GM18520 (cell line): Measurements from ENCODE around the gene PHLDA2.
"Not testable (repeated sequence)": the region's sequence is repeated elsewhere in the genome, so short reads cannot be mapped to it uniquely, and the experiment has no call there.

ENCODE experiments used
- ATAC-seq: cut with Tn5 transposase; IDR thresholded peaks from one replicate; pipeline ENCODE4 v1.9.1; 2021; ENCODE audit not compliant: unreplicated experiment

PHLDA2 gene

DNA sequence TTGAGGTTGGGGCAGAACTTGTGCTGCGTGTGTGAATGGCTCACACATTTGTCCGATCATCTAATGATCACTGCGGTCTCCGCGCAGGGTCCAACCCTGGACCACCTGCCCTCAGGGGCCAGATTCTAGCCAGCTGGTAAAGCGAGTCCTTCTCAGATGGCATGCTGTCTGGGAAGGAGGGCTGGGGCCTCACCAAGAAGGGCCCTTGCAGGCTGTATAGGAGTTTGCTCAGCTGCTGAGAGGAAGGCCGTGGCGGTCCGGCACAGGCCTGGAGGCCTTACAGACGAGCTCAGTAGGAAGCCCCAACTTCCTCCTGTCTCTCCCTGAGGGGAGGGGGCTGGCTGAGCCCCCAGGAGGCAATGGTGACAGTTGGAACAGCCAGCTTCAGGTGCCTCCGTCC, 13.7 kb downstream of the PHLDA2 start:
- no peak for ATAC-seq

DNA sequence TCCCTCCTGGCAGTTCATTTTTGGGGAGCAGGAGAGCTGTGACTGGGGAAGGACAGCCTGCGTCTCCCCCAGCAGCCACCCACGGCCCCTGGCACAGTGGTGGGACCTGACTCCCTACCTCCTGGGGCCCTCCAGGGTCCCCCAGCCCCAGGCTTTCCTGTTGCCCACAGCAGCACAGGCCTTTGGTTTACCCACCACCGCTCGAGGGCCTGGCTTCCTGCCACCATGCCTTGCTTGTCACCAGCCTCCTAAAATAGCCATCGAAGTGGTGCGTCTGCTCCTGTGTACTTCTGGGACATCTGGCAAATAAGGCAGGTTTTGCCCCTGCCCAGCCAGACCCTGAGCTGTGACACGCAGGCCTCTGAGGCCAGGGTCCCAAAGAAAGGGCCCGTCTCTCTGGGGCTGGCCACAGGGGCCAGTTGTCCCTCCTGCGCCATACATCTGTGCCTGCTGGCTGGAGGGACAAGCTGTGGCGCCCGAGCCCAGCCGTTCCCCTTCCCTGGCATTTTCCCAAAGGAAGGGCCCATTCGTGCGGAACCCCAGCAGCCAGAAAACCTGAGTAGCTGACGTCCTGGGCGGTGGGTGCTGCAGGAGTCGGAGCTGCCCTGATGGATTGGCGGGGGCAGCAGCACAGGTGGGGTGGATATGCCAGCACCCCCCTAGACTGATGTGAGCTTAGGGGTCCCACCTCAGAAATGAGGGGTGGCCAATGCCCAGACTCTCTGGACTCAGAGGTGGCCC, 14.6 kb downstream of the PHLDA2 start:
- no peak for ATAC-seq

DNA sequence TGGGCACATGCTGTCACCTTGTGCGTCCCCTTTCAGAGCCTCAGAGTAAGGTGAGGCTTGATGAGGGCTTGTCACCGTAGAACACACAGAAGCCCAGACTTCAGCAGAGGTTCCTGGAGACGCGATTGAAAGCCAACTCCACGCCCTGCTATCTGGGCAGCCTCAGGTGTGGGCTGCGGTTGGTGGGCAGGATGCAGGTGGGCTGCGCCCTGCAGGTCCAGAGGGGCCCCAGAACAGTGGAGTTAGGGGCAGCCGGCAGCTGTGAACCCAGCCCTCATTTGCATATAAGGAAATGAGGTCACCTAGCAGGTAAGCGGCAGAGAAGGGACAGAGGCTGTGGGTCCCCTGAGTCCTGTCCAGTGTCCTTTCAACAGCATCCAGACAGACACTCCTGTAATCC, 15.4 kb downstream of the PHLDA2 start:
- ATAC-seq, result no peak

DNA sequence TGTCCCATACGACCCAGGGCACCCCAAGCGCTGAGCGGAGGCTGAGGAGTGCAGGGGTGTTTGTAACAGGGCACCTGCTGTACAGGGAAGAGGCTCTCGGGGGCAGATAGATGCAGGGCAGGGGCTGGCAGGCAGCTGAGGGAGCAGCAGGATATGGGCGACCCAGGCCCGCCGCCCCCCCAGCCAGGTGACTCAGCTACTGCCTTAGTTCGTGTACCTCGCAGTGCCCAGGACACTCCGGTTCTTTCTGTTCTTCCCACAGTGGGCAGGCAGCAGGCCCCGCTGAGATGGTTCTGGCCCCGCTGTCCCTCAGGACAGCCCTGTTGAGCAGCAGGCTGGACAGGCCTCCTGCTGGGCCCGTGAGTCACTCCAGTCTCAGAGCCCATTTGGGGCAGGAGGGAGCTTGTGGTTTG, 16.2 kb downstream of the PHLDA2 start:
- no peak for ATAC-seq

DNA sequence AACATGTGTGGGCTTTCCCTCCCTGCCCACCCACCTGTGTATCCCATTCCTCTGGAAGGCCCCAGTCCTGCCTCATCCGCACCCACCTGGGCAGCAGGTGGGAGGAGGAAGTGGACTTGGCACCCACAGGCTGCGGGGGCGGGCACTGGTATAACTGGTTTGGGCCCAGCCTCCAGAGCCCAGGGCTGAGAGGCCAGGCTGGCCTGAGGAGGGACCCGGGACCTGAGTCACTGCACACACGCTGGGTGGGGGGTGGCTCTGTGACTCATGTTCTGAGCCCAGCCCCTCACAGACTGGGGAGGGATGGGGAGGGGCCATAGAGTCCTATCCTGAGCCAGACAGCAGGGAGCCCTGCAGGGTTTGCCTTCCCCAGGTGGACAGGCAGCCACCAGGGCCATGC, 16.7 kb downstream of the PHLDA2 start:
- ATAC-seq, result no peak

DNA sequence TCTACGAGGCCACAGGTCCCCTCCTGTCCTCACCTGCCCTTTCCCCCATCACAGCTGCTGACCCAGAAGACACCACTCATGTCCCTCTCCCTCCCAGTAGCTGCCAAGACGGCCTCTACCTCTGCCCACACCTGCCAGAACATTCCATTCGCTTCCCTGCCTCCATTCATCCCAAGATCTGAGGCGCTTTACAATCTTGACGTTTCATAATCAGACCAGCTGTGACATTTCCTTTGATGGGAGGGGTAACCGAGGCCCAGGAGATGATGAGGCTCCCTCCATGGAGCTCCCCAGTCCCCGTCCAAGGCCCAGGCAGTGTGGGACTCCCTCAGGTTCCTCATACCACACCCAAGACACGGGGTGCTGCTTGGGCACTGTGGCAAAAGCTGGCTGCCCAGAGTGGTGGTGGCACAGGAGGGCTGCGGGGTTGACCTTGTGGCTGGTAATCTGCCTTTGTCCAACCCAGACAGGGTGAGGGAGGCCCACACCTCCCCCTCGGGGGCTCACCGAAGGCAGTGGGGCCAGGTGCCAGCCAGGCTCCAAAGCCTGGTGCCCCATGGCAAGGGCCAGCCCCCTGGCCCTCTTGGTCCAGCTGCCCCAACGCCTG, 17.3 kb downstream of the PHLDA2 start:
- no peak for ATAC-seq

DNA sequence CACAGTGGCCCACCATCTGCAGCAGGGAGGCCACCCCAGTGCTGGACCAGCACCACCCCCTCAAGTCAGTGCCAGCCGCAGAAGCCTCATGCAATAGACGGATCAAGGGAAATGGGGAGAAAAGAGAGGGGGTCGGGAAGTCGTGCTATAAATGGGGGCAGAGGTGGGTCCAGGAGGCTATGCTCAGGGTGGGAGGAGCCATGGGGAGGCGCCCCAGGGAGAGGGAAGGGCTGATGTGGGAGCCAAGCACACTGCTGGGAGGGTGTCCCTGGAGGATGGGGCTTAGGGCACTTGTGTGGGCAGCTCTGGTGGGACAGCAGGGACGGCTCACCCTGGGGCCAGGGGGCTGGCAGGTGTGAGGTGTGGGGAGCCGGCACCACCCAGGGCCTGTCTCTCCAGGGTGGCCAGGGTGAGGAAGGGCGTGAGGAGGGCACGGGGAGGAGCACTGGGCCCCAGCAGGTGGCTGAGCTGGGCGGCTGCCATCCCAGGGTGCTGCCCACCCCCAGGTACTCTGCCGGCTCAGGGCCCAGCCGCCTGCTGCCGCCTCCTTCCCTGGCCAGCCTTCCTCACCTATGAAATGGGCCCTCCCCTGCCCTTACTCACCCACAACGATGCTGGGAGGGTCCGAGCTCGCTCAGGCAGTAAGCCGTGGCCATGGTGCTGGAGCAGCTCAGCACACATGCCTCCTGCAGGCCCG, 18.0 kb downstream of the PHLDA2 start:
- no peak for ATAC-seq

DNA sequence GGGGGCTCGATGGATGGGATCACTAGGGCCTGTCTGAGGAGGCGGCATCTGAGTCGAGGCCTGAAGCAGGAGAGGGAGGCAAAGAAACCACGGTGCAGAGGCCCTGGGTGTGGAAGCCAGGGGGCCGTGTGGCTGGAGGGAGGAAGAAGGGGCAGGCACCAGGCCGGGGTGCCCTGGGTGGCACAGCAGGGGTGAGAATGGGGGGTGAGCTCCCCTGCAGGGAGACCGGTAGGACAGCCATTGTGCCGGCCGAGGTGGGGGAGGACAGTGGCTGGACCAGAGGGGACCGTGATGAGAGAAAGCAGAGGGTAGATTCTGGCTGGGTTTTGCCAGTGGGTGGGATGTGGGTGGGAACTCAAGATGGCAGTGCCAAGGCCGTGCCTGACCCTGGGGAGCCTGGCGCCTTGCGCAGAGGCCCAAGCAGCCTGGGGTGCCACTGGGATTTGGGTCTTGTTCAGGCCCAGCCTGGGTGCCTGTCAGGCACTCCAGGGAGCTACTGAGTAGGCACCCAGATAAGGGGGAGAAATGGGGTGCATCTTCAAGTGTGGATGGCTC, 18.7 kb downstream of the PHLDA2 start:
- ATAC-seq, result no peak

DNA sequence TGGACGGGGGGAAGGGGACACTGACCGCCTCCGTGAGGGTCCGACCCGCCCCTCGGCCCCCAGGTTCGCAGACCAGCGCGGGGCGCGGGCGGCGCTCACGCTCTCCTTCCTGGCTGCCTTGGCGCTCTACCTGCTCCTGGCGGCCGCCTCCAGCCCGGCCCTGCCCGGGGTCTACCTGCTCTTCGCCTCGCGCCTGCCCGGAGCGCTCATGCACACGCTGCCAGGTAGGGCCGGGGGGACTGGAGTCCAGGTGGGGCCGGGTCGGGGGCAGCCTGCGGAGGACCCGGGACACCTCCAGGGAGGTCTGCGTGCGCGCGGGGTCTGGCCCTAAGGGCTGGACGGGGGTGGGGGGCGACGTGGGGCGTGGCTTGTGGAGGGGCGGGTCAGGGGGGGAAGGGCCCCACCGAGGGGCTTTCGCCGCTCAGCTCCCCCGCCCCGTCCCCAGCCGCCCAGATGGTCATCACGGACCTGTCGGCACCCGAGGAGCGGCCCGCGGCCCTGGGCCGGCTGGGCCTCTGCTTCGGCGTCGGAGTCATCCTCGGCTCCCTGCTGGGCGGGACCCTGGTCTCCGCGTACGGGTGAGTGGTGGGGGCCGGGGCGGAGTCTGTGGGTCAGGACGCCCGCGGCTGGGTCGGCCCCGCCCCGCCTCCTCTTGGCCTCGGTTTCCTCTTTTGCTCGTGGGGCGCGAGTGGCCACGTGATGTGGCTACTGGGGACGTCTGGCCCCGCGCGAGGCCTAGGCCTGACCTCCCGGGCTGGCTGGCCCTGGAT, 19.9 kb downstream of the PHLDA2 start:
- ATAC-seq, result no peak

DNA sequence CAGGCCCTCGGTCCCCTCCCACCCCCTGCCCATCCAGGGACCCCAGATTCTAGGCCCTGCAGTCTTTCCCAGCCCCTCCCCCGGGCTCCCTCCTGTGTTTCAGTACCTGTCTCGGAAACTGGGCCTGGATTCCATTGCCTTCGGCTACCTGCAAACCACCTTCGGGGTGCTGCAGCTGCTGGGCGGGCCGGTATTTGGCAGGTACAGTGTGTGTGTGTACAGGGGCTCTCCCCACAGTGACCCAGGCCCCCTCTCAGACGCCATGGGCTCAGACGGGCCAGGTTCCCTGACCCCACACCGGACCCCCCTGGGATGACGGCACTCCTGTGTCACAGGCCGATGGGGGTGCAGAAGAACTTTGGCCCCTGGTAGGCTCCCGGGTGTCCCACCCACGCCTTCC, 21.1 kb downstream of the PHLDA2 start:
- ATAC-seq, result no peak

DNA sequence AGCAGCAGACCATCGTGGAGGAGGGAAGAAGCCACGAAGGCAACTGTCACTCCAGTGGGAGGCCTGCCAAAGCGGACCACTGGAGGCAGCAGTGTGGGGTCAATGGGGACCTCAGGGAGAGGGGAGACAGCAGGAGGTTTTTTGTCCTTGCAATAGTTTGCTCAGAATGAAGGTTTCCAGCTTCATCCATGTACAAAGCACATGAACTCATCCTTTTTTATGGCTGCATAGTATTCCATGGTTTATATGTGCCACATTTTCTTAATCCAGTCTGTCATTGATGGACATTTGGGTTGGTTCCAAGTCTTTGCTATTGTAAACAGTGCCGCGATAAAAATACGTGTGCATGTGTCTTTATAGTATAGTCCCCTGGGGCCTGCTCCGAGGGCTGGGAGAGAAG, 23.9 kb downstream of the PHLDA2 start:
- ATAC-seq, result not testable (repeated sequence)

DNA sequence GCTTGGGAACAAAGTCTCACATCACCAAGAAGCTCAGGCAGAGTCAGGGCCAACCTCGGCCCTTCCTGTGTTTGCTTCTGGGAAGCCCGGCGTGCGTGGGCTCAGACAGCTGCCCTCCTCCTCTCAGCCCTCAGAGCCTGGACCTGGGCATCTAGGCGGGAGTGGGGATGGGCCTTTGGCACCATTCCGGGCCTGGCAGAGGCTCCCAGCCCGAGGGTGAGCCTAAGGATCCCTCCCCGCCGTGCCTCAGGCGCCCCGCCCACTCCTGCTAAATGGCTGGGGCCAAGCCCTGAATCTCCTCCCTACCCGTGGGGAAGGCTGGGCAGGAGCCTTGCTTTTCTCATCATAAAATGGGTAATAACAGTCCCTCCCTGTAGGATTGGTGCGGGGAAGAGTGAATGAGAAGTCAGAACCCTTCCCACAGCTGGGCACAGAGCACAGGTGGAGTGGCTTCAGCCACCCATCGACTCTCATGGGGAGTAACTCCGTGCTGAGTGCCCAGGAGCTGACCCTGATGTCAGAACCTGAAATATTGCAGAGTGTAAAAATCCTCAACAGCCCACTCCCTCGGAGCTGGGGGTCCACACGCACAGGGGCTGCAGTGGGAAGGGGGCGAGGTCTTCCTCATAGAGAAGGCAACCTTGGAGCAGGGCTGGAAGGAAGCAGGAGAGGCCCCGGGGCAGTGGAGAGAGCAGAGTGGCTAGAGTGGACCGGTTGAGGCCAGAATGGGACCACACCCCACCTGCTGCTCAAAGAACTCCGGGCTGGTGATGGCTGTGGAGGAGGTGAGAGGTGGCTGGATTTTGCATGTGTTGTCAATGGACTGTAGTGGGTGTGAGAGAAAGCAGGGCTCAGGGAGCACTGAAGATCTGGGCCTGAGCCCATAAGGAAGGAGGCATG, 24.8 kb downstream of the PHLDA2 start:
- ATAC-seq, result no peak

DNA sequence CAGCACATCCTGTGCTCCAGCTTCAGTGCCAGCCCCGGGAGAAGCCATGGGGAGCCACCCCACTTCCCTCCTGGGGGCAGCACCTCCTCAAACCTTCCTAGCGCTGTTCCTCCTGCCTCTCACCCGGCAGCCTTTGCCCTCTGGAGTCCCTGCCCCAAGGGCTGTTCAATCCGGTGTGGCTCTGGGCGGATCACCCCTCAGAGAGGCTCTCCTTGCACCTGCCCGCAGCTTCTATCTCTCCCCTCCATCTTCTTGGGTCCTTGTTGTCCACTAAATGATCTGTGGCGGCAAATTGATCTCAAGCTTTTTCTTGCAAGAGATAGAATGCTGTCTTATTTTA, 25.6 kb downstream of the PHLDA2 start:
- no peak for ATAC-seq

DNA sequence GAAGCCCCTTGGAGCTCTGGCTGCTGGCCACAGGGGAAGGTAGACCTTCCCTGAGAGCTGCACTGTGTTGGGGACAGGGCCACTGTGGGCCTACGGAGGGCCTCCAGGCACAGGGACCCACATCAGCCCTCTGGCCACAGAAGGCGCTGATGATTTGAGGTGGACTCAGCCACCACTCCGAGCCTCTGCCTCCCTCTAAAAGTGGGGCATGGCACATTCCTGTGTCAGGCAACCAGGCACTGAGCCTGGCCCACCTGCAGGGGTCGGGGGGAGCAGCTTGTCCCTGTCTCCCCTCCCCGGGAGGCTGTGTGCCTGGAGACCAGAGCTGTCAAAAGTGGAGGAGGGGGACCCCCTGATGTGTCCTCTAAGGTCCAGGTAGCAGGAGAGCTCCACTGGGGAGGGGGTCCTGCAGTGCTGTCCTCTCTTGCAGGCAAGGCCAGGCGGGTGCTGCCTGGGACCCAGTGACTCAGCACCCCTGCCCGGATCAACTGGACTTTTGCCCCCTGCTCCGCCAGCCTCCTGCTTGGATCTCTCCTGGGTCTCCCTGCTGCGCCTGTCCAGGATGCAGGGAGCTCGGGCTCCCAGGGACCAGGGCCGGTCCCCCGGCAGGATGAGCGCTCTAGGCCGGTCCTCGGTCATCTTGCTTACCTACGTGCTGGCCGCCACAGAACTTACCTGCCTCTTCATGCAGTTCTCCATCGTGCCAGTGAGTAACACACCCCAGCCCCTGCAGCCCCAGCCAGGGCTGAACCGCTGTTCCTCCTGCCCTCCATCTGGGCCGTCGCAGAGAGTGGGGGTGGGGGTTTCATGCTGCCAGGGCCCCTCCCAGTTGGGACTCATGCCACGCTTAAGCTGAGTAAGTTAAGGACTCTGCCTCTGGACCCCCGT, 26.2 kb downstream of the PHLDA2 start:
- no peak for ATAC-seq

DNA sequence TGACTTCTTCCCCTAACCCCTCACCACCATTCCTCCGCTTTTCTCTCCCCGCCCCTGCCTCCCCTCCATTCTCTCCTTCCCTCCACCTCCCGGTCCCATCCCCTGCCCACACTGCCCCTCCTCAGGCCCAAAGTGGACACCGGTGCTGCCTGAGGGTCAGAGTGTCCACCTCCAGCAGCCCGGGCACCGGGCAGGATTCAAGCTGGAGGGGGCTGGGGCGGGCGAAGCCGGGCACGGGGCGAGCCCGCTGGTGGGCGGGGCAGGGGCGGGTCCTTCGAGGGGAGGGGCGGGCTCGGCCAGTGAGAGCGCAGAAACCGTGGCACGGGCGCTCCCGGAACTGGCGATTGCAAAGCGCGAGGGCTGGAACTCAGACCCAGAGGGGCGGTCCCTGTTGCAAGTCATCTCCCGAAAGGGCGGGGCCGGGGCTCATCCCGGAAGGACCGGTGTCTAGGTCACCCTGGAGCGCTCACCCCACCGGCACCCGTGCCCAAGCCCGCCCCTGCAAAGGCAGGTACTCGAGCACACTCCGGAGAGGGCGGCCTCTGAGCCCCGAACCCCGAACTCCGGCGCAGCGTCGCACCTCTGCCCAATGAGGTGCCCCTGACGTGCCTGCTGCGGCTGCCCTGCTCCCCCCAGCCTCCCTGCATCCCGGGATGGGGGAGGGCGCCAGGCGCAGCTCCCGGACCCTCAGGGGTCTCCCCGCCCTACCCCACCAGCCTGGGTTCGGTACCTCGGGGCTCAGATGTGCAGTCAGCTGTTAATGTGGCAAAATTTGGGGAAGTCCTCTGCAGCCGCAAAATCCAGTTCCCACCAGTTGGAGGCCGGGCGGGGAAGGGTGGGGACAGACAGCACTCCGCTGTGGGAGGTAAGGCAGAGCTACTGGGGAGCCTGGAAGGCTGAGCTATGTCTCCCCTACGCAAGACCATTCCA, 27.1 kb downstream of the PHLDA2 start:
- ATAC-seq, result peak; percentile 86

DNA sequence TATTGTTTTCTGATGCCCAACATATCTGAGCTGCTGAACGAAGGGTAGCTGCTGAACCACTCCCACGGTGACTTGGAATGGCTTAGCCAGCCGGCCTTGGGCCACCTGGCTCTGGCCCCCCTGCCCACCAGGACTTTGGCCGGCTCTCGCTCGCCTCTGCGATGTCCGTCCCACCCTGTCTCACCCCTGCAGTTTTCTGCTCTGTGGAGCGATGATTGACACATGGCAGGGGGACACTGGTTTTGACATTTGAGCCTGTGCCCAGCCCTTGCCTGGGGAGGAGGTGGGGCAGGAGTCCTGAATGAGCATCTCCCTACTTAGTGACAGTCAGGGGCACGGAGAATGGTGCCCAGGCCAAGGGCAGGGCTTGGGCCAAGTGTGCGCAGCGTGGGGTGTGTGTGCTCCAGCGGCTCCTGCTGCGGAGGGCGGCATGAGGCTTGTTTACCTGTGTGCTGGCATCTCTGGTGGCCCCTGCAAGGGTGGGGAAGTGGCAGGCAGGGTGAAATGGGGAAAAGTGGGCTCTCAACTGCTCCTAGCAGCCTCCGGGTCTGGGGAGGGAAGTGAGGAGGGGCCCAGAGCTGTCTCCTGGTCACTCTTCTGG, 27.9 kb downstream of the PHLDA2 start:
- ATAC-seq, result no peak

DNA sequence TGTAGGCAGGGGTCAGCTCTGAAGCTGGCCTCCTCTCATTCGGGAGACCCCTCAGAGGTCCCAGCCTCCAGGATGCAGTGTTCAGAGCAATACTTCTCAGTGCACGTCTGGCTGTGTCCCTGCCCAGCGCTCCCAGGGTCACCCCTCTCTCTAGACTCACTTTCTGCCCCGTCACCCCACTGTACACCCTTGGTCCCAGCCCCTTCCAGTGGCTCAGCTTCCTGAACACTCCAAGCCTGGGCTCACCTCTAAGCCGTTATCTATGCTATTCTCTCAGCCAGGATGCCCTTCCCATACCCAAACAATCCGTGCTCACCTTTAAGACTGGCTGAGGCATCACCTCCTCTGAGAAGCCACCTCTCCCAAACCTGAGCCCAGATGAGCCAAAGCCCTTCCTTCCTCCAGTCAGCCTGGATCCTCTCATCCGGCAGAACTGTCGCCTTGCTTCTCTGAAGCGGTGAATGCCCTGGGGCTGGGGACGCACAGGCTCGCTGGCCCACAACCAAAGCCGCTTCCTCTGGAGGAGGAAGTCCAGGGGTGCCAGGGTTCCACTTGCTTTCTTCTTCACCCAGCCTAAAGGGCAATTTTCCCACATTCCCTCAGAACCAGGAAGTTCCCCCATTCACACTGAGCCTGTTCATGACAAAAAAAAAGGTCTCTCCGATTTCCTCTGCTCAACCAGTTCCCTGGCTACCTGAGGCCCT, 30.0 kb downstream of the PHLDA2 start:
- ATAC-seq, result no peak
